ENCODE results near the gene ARHGAP10. TPM values are rescaled to one million over a fixed set of nuclear protein-coding genes. Genes with fewer than 3 reads are reported as not detected.

ARHGAP10 gene
- total RNA-seq, 1 donor from 2014 or later, result 26.9 TPM

DNA sequence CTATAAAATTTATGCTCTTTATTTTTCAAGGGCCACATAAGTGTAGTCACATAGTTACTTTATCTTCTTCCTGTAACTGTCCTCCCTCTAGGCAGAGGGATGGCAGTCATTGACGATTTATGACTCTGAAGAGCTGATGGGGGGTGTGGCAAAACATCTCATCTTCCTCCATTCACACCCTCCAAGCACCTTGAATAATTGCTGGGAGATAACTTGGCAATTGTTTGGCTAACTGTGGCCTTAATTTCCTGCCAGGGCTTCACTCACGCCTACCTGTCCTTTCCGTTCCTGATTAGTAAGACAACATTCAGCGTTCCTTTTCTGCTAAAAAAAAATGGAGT lies 329.2 kb downstream of the ARHGAP10 start:
- intact Hi-C loops (cut with DNase I), result no loop called here
- TF ChIP-seq, protein P1, sequence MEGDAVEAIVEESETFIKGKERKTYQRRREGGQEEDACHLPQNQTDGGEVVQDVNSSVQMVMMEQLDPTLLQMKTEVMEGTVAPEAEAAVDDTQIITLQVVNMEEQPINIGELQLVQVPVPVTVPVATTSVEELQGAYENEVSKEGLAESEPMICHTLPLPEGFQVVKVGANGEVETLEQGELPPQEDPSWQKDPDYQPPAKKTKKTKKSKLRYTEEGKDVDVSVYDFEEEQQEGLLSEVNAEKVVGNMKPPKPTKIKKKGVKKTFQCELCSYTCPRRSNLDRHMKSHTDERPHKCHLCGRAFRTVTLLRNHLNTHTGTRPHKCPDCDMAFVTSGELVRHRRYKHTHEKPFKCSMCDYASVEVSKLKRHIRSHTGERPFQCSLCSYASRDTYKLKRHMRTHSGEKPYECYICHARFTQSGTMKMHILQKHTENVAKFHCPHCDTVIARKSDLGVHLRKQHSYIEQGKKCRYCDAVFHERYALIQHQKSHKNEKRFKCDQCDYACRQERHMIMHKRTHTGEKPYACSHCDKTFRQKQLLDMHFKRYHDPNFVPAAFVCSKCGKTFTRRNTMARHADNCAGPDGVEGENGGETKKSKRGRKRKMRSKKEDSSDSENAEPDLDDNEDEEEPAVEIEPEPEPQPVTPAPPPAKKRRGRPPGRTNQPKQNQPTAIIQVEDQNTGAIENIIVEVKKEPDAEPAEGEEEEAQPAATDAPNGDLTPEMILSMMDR (IDR thresholded peaks at IDR 0.05), result no peak
- H3K4me1 ChIP-seq, result peaks cover 20% of the 10 kb centered on the region
- DNase-seq, result no peak
- no peak for ATAC-seq
- H3K27me3 ChIP-seq, result no peaks in the 10 kb centered on the region
- H3K4me3 ChIP-seq, result no peak overlapping the region
- H3K36me3 ChIP-seq, result peaks cover 24% of the 10 kb centered on the region
- H3K9me3 ChIP-seq, result no peaks in the 10 kb centered on the region
- H3K27ac ChIP-seq, result peak overlapping the region; percentile 56

DNA sequence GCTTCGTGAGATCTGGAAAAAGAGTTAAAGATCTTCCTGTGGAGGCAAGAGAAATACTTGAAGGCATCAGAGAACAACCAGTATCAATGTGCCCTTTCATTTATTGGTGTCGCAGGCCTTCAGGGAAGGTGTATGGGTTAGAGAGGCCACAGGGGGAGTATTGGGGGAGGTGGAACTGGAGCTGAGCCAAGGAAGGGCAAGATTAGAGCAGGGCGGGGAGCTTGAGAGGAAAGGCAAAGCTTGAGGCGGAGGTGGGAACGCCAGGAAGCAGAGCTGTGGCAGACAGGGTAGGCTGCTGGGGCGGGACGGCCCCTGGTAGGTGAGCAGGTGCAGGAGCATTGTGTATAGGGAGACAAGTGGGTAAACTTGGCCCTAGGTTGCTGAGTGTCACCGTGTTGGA lies 329.9 kb downstream of the ARHGAP10 start:
- ATAC-seq (peak; percentile 9), DNase-seq (no peak)
- intact Hi-C loops (cut with DNase I), result no loop called here
- TF ChIP-seq, protein P1 (IDR thresholded peaks at IDR 0.05), result no peak
- peaks cover 24% of the 10 kb centered on the region for H3K36me3 ChIP-seq
- H3K27ac ChIP-seq, result no peak overlapping the region
- peaks cover 19% of the 10 kb centered on the region for H3K4me1 ChIP-seq
- no peak overlapping the region for H3K4me3 ChIP-seq
- H3K9me3 ChIP-seq, result no peaks in the 10 kb centered on the region
- H3K27me3 ChIP-seq, result no peaks in the 10 kb centered on the region

DNA sequence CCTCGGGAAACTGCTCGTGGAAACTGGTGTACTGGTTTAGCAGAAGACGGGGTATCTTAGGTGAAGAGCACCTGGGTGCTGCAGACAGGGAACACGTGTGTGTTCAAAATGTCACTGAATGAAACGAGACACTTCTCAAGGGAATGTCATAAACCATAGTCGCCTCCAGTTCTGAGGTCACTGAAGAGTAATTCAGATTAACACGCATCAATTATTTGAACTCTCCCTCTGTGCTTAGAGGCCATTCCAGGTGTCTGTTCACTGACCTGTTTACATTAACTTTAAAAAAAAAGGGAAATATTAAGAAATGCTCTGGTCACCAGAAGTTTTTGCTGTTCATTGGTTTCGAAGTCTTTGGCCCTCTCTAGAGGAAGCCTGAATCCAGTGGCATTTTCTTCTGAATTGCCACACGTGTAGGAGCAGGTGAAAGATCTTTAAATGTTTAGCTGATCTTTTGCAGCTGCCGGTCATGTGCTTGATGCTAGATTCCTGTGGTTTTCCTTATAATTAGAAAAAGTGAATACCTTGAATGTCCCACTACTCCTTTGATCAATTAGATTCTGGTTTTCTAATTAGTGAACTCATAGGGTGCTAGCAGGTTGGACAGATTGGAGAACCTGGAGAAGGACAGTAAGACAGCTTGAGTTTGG lies 330.5 kb downstream of the ARHGAP10 start:
- Histone ChIP-seq H3K27ac (no peak overlapping the region), H3K27me3 (no peaks in the 10 kb centered on the region), H3K9me3 (no peaks in the 10 kb centered on the region), H3K4me3 (no peak overlapping the region), H3K36me3 (peaks cover 24% of the 10 kb centered on the region), H3K4me1 (peaks cover 14% of the 10 kb centered on the region)
- TF ChIP-seq, protein P1 (IDR thresholded peaks at IDR 0.05), result no peak
- intact Hi-C loops (cut with DNase I), result no loop called here
- DNase-seq (no peak), ATAC-seq (no peak)

DNA sequence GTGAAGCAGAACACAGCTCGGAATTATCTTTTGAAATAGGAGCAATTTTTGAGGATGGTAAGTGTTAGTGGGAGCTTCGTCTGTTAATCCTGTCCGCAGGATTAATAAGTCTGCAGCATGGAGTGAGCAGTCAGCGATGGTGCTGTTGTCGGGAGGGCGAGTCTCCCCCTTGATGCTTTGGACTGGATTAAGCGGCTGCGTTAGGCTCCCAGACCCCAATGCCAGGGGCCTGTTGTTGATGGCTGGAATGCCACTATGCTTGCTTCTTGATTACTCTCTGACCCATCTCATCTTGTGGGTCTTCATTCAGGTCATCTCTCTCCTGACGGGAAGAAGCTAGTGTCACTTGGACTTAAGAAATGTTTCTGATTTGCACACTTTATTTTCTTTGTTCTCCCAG lies 332.6 kb downstream of the ARHGAP10 start:
- intact Hi-C loops (cut with DNase I), result no loop called here
- no peaks in the 10 kb centered on the region for H3K27me3 ChIP-seq
- no peak overlapping the region for H3K4me3 ChIP-seq
- H3K4me1 ChIP-seq, result peaks cover 10% of the 10 kb centered on the region
- ATAC-seq (no peak), DNase-seq (no peak)
- H3K9me3 ChIP-seq, result no peaks in the 10 kb centered on the region
- peaks cover 24% of the 10 kb centered on the region for H3K36me3 ChIP-seq
- H3K27ac ChIP-seq, result no peak overlapping the region
- TF ChIP-seq, protein P1 (IDR thresholded peaks at IDR 0.05), result no peak

DNA sequence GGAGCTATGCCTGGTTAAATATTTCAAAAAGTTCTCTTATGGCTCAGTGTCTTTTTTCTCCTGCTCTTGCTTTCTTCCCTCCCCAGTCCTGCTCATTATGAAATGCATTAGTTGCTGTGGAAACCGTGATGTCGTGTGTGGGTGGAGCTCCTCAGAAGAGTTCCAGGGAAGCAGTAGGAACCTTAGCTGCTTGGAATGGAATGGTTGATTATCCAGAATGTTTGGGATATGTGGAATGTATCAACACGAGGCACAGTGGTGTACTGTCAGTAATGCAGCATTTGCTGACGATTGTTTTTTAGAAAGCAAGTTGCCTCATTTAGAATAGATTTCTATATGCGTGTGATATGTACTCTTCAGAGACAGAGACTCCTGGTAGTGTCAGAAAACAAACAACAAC lies 333.2 kb downstream of the ARHGAP10 start:
- TF ChIP-seq, protein P1 (IDR thresholded peaks at IDR 0.05), result no peak
- H3K27ac ChIP-seq, result no peak overlapping the region
- peaks cover 24% of the 10 kb centered on the region for H3K36me3 ChIP-seq
- H3K27me3 ChIP-seq, result no peaks in the 10 kb centered on the region
- DNase-seq, result no peak
- ATAC-seq, result no peak
- no peak overlapping the region for H3K4me3 ChIP-seq
- H3K9me3 ChIP-seq, result no peaks in the 10 kb centered on the region
- H3K4me1 ChIP-seq, result peaks cover 10% of the 10 kb centered on the region
- intact Hi-C loops (cut with DNase I), result no loop called here
